ENCODE results near the gene WNK1.

WNK1 gene

GRCh38 chr12:951176-951575 lies 198.8 kb downstream of the WNK1 start:
- DNase-seq (ENCODE audit: low read depth): no peak

GRCh38 chr12:953776-954175 lies 201.4 kb downstream of the WNK1 start:
- no peak for DNase-seq (ENCODE audit: low read depth)

- DNase-seq (ENCODE audit: low read depth): no peak
Measured at GRCh38 chr12:954741-955140, 202.4 kb downstream of the WNK1 start.

DNA sequence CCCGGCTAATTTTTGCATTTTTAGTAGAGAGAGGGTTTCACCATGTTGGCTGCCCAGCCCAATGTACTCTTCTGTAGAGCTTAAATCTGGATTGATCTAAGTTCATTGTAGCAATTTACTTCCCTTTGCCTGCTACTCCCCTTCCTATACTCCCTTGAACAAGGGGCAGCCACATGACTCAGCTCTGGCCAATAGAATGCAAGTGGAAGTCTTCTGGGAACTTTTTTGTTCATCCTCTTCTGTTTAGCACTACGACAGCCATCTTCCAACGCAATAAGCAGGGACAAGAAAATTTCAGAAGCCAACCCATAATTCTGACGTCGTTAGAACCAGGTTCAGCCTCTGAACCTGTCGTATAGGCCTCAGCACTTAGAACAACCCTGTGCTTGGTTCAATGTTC lies 203.6 kb downstream of the WNK1 start:
- no peak for DNase-seq (ENCODE audit: low read depth)

GRCh38 chr12:958588-959123 lies 206.3 kb downstream of the WNK1 start:
- no peak for DNase-seq (ENCODE audit: low read depth)
